MCF 10A (cell line): ENCODE results near the gene DISP2. TPM values are rescaled to one million over a fixed set of nuclear protein-coding genes. Genes with fewer than 3 reads are reported as not detected.
A peak's percentile ranks its signal among the peaks of the same experiment; 100 is the strongest.

ENCODE experiments used
- BruUV-seq: library from RNA; stranded (reverse); fragments of 400-500 nt; replicated peaks from 2 replicates; lab custom pipeline; 2021; lab: Mats Ljungman, UMichigan
- CTCF ChIA-PET: fragments of 300-600 bp; sonication (Branson Sonifier 250); formaldehyde crosslinking; extraction: SDS; loops from one replicate; lab custom pipeline; 2021; ENCODE audit warnings: antibody characterized with exemption, inconsistent platforms; lab: Yijun Ruan, JAX
- POLR2A ChIA-PET: fragments of 300-600, 350-650 bp; sonication (Branson Sonifier 250); formaldehyde crosslinking; extraction: SDS; loops from one replicate; lab custom pipeline; 2020; ENCODE audit warnings: antibody characterized with exemption, inconsistent platforms; lab: Yijun Ruan, JAX
- DNase-seq: peaks from one replicate; pipeline ENCODE4 v3.0.0-alpha.2; 2018; ENCODE audit not compliant: unreplicated experiment
- H3K27ac Mint-ChIP-seq: one replicate; pipeline ENCODE4 v1.8.0; 2022; ENCODE audit warnings: mild to moderate bottlenecking, low read depth, mixed read lengths; ENCODE audit not compliant: unreplicated experiment
- H3K27me3 Mint-ChIP-seq: one replicate; pipeline ENCODE4 v1.8.0; 2022; ENCODE audit warnings: mixed read lengths; ENCODE audit not compliant: insufficient read depth, unreplicated experiment
- H3K36me3 Mint-ChIP-seq: one replicate; pipeline ENCODE4 v1.8.0; 2022; ENCODE audit warnings: mild to moderate bottlenecking, moderate library complexity, mixed read lengths; ENCODE audit not compliant: insufficient read depth, unreplicated experiment
- H3K4me1 Mint-ChIP-seq: one replicate; pipeline ENCODE4 v1.8.0; 2022; ENCODE audit warnings: mixed read lengths; ENCODE audit not compliant: insufficient read depth, unreplicated experiment
- H3K4me3 Mint-ChIP-seq: one replicate; pipeline ENCODE4 v1.8.0; 2022; ENCODE audit warnings: mild to moderate bottlenecking, moderate library complexity, mixed read lengths; ENCODE audit not compliant: unreplicated experiment
- H3K9me3 Mint-ChIP-seq: one replicate; pipeline ENCODE4 v1.8.0; 2022; ENCODE audit warnings: mixed read lengths; ENCODE audit not compliant: unreplicated experiment
- intact Hi-C: fragments of 100-400 bp; cut with micrococcal nuclease; formaldehyde crosslinking; loops from 2 replicates; pipeline ENCODE4 v1.14.1; 2022
- total RNA-seq: library from RNA; stranded (reverse); gene quantifications from 2 replicates; pipeline ENCODE4 v1.2.3, GENCODE V29; 2022
- TF ChIP-seq, protein P1 (sequence below): fragments of 200-600 bp; IDR thresholded peaks from one replicate; pipeline ENCODE4 v1.8.0; 2022; ENCODE audit warnings: antibody characterized with exemption, mild to moderate bottlenecking; ENCODE audit not compliant: unreplicated experiment

The DISP2 gene
- total RNA-seq, 1 experiment from 2014 or later, result 1.8 TPM

DNA sequence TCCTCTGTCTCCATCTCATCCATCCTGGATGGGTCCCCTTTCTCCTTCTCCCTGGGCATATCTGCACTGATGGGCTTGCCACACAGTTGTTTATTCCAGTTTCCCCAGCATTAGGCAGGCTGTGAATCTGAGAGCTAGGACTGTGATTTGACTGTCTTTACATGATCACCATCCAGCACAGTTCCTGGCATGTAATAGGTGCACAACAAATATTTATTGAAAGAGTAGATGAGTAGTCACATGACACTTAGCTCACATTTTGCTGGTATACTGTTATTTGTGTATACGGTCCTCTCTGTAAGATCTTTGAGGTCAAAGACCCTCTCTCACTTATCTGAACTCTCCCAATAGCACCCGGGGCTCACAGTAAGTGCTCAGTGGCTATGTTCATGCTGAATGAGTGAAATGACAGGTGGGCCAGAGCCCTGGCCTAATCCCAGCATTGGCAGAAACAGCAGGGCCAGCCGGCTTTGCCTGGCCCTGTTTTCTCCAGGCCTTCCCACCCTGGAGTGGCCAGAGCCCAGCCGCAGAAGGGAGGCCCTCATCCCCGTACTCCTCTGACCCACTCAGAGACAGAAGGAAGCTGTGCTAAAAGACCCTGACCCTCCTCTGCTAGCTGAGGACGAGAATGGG lies 66.6 kb downstream of the DISP2 start:
- TF ChIP-seq, protein P1, sequence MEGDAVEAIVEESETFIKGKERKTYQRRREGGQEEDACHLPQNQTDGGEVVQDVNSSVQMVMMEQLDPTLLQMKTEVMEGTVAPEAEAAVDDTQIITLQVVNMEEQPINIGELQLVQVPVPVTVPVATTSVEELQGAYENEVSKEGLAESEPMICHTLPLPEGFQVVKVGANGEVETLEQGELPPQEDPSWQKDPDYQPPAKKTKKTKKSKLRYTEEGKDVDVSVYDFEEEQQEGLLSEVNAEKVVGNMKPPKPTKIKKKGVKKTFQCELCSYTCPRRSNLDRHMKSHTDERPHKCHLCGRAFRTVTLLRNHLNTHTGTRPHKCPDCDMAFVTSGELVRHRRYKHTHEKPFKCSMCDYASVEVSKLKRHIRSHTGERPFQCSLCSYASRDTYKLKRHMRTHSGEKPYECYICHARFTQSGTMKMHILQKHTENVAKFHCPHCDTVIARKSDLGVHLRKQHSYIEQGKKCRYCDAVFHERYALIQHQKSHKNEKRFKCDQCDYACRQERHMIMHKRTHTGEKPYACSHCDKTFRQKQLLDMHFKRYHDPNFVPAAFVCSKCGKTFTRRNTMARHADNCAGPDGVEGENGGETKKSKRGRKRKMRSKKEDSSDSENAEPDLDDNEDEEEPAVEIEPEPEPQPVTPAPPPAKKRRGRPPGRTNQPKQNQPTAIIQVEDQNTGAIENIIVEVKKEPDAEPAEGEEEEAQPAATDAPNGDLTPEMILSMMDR, result no peak
- DNase-seq, result no peak
- Mint-ChIP-seq H3K4me1 (peaks cover 19% of the 10 kb centered on the region), H3K36me3 (peaks cover 4% of the 10 kb centered on the region), H3K27ac (peak overlapping the region; percentile 7), H3K27me3 (no peaks in the 10 kb centered on the region), H3K4me3 (no peak overlapping the region), H3K9me3 (no peaks in the 10 kb centered on the region)
- CTCF ChIA-PET, result interaction anchor here (0.6 to 9.9 kb wide), 5 partner anchors 56 to 207 kb away, joined by 3 to 107 read pairs (median 7); no protein-coding TSS in a partner anchor
- BruUV-seq, result no TSS peak
- intact Hi-C loops, result no loop called here
- POLR2A ChIA-PET, result no interaction called here

DNA sequence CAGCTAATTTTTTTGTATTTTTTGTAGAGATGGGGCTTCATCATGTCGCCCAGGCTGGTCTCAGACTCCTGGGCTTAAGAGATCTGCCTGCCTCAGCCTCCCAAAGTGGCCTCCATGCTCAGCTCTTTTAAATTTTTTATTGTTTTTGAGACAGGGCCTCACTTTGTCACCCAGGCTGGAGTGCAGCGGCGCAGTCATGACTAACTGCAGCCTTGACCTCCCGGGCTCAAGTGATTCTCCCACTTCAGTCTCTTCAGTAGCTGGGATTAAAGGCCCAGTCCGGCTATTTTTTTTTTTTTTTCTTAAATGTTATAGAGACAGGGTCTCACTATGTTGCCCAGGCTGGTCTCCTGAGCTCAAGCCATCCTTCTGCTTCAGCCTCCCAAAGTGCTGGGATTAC lies 67.7 kb downstream of the DISP2 start:
- H3K4me1 Mint-ChIP-seq, result peaks cover 21% of the 10 kb centered on the region
- DNase-seq, result no peak
- no peak overlapping the region for H3K27ac Mint-ChIP-seq
- H3K27me3 Mint-ChIP-seq, result no peaks in the 10 kb centered on the region
- H3K4me3 Mint-ChIP-seq, result no peak overlapping the region
- ChIA-PET POLR2A (interaction anchor here (0.7 kb wide), 1 partner anchor 146 kb away, joined by 3 read pairs; no protein-coding TSS in a partner anchor), CTCF (interaction anchor here (0.6 to 9.9 kb wide), 7 partner anchors 57 to 341 kb away, joined by 3 to 107 read pairs (median 5); no protein-coding TSS in a partner anchor)
- TF ChIP-seq, protein P1, result no peak
- H3K9me3 Mint-ChIP-seq, result no peaks in the 10 kb centered on the region
- no TSS peak for BruUV-seq
- no peaks in the 10 kb centered on the region for H3K36me3 Mint-ChIP-seq
- intact Hi-C loops, result no loop called here

- ChIA-PET POLR2A (no interaction called here), CTCF (interaction anchor here (1.1 kb wide), 2 partner anchors 89 to 153 kb away, joined by 3 read pairs; no protein-coding TSS in a partner anchor)
- H3K27ac Mint-ChIP-seq, result no peak overlapping the region
- TF ChIP-seq, protein P1, result no peak
- H3K4me3 Mint-ChIP-seq, result no peak overlapping the region
- H3K27me3 Mint-ChIP-seq, result no peaks in the 10 kb centered on the region
- no TSS peak for BruUV-seq
- peaks cover 6% of the 10 kb centered on the region for H3K4me1 Mint-ChIP-seq
- H3K9me3 Mint-ChIP-seq, result no peaks in the 10 kb centered on the region
- DNase-seq, result no peak
- intact Hi-C loops, result no loop called here
- no peaks in the 10 kb centered on the region for H3K36me3 Mint-ChIP-seq
Measured at GRCh38 chr15:40427188-40427587, 69.2 kb downstream of the DISP2 start.

DNA sequence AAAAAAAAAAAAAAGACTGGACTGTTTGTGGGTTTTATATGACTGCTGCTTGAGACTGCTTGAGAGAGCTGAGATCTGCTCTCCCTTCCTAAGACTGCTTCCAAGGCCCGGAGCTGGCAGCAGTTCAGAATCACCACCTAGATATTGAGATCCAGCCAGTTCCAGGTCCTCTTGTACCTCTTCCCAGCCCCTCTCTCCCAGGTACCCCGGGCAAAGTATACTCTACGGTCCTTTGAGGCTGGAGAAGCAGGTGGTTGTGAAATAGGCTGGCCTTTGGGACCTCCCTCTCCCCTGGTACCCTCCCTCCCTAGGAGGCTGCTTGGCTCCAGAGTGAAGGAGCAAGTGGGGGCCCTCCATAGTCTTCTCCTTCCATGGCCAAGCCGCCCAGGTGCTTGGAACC lies 70.2 kb downstream of the DISP2 start:
- CTCF ChIA-PET, result no interaction called here
- H3K27ac Mint-ChIP-seq, result no peak overlapping the region
- no peak for DNase-seq
- H3K36me3 Mint-ChIP-seq, result no peaks in the 10 kb centered on the region
- H3K9me3 Mint-ChIP-seq, result no peaks in the 10 kb centered on the region
- TF ChIP-seq, protein P1, result no peak
- intact Hi-C loops, result no loop called here
- H3K4me1 Mint-ChIP-seq, result peaks cover 6% of the 10 kb centered on the region
- BruUV-seq, result no TSS peak
- no peaks in the 10 kb centered on the region for H3K27me3 Mint-ChIP-seq
- POLR2A ChIA-PET, result no interaction called here
- H3K4me3 Mint-ChIP-seq, result no peak overlapping the region

Other genes starting within 250 kb of the DISP2 start
- gene BMF, start 249.3 kb upstream of the DISP2 start, total RNA-seq, result 0.17 TPM in 1 of 2 replicates, not detected in the other
- 24.4 and 30.9 TPM in 2 replicates for gene BUB1B, start 197.2 kb upstream of the DISP2 start, total RNA-seq
- gene PAK6, start 119.2 kb upstream of the DISP2 start, total RNA-seq, result 9.3 and 9.5 TPM in 2 replicates
- gene ANKRD63, start 75.2 kb upstream of the DISP2 start, total RNA-seq, result not detected in 2 replicates
- 0.15 and 0.84 TPM in 2 replicates for gene PLCB2, start 50.3 kb upstream of the DISP2 start, total RNA-seq
- 14.9 and 15.7 TPM in 2 replicates for gene INAFM2, start 34.5 kb upstream of the DISP2 start, total RNA-seq
- 36.0 and 45.3 TPM in 2 replicates for gene CCDC9B, start 17.3 kb upstream of the DISP2 start, total RNA-seq
- not detected in 2 replicates for gene PHGR1, start 7.2 kb upstream of the DISP2 start, total RNA-seq
- gene KNSTRN, start 24.5 kb downstream of the DISP2 start, total RNA-seq, result 35.2 and 47.4 TPM in 2 replicates
- gene IVD, start 47.6 kb downstream of the DISP2 start, total RNA-seq, result 53.8 and 61.6 TPM in 2 replicates
- 14.9 and 15.1 TPM in 2 replicates for gene BAHD1, start 82.7 kb downstream of the DISP2 start, total RNA-seq
- 5.8 and 7.3 TPM in 2 replicates for gene CHST14, start 112.8 kb downstream of the DISP2 start, total RNA-seq
- gene CCDC32, start 206.8 kb downstream of the DISP2 start, total RNA-seq, result 17.9 and 18.1 TPM in 2 replicates
- gene RPUSD2, start 211.1 kb downstream of the DISP2 start, total RNA-seq, result 13.4 and 13.9 TPM in 2 replicates
- gene KNL1, start 236.0 kb downstream of the DISP2 start, total RNA-seq, result 7.9 and 11.4 TPM in 2 replicates